Esophagus muscularis mucosa (tissue), 4 donors: Measurements from ENCODE around the gene XXYLT1. TPM values are rescaled to one million over a fixed set of nuclear protein-coding genes. Genes with fewer than 3 reads are reported as not detected.

Source experiments
- DNase-seq: peaks from one replicate; pipeline ENCODE4 v3.0.0-alpha.2; 2017; ENCODE audit errors: extremely low spot score
- H3K27ac ChIP-seq, 4 donors: fragments of 200-600 bp; sonication (generic); replicated peaks in 1 of 4; 1 replicate in 3 of 4; 2 replicates in 1 of 4; pipeline ENCODE4 v1.5.1; 2016 to 2019; ENCODE audit warnings: mild to moderate bottlenecking in 1 of 4
- H3K27me3 ChIP-seq, 4 donors: fragments of 200-600 bp; sonication (generic); one replicate each; pipeline versions ENCODE4 v1.5.1 to v1.6.0; 2016 to 2019
- H3K36me3 ChIP-seq, 4 donors: fragments of 200-600 bp; sonication (generic); one replicate each; pipeline ENCODE4 v1.5.1; 2016 to 2019
- H3K4me1 ChIP-seq, 4 donors: fragments of 200-600 bp; sonication (generic); one replicate each; pipeline ENCODE4 v1.5.1; 2016 to 2019
- H3K4me3 ChIP-seq, 4 donors: fragments of 200-600 bp; sonication (generic); 1 replicate in 2 of 4; 2 replicates in 2 of 4; pipeline ENCODE4 v1.5.1; 2016 to 2019; ENCODE audit warnings: mild to moderate bottlenecking in 4 of 4, moderate library complexity in 1 of 4
- H3K9me3 ChIP-seq, 4 donors: fragments of 200-600 bp; sonication (generic); 1 replicate in 3 of 4; 2 replicates in 1 of 4; pipeline ENCODE4 v1.5.1; 2016 to 2019
- CTCF ChIP-seq, 3 experiments: fragments of 200-600 bp in 2 of 3; fragments of 450-650 bp in 1 of 3; sonication (generic) in 2 of 3; IDR thresholded peaks; one replicate each; pipeline ENCODE4 v1.5.1; 2017 to 2019; ENCODE audit warnings: antibody characterized with exemption in 3 of 3, mild to moderate bottlenecking in 2 of 3, moderate library complexity in 1 of 3
- EP300 ChIP-seq: sonication (generic); formaldehyde crosslinking; IDR thresholded peaks from one replicate; pipeline ENCODE4 v1.6.1; 2017; ENCODE audit warnings: antibody characterized with exemption
- POLR2A ChIP-seq: fragments of 450-650 bp; IDR thresholded peaks from one replicate; pipeline ENCODE4 v1.6.1; 2017; ENCODE audit warnings: antibody characterized with exemption, moderate library complexity, mild to moderate bottlenecking, low read depth
- POLR2AphosphoS5 ChIP-seq, 2 donors: sonication (generic); formaldehyde crosslinking; IDR thresholded peaks; one replicate each; pipeline ENCODE4 v1.6.1; 2017; ENCODE audit warnings: antibody characterized with exemption in 2 of 2
- WGBS: methylation state at CpG from one replicate; pipeline ENCODE4 v1.1.5; 2018; 5-methylcytosine and 5-hydroxymethylcytosine counted together
- intact Hi-C: fragments of 100-400 bp; cut with DNase I; formaldehyde crosslinking; loops from one replicate; pipeline ENCODE4 v1.15.1; 2023
- total RNA-seq, 4 donors: library from RNA; depleted of rRNA; stranded (reverse); fragments of >200 nt; gene quantifications; one replicate each; pipeline versions ENCODE4 v1.1.0 to v1.2.1, GENCODE V29; 2016

The XXYLT1 gene
- total RNA-seq, 4 donors from 2014 or later, result 8.8 to 18.5 (median 13.9) TPM

- Histone ChIP-seq H3K27me3 (no peaks in the 10 kb centered on the region), H3K36me3 (no peaks in the 10 kb centered on the region), H3K9me3 (no peaks in the 10 kb centered on the region), H3K4me3 (no peak overlapping the region), H3K4me1 (peaks cover 35 to 50% (median 41%) of the 10 kb centered on the region in 4 donors), H3K27ac (peak overlapping the region; percentile 58 to 79 (median 65))
- DNase-seq, result no peak
- intact Hi-C loops, result no loop called here
- peak; percentile 35 to 66 for TF ChIP-seq POLR2AphosphoS5 (IDR thresholded peaks at IDR 0.05)
- TF ChIP-seq CTCF (IDR thresholded peaks at IDR 0.05), result no peak
- peak; percentile 68 for TF ChIP-seq EP300
- TF ChIP-seq POLR2A, result no peak
- WGBS, result 71% methylated on average over 13 of the region's 14 CpGs
Measured at GRCh38 chr3:195160257-195160898, 110.6 kb downstream of the XXYLT1 start.

- intact Hi-C loops, result no loop called here
- no peaks in the 10 kb centered on the region for H3K27me3 ChIP-seq
- no peak for DNase-seq
- peak overlapping the region; percentile 58 to 79 (median 65) for H3K27ac ChIP-seq
- H3K36me3 ChIP-seq, result no peaks in the 10 kb centered on the region
- no peaks in the 10 kb centered on the region for H3K9me3 ChIP-seq
- WGBS, result 74% methylated on average over 6 of the region's 6 CpGs
- TF ChIP-seq CTCF (IDR thresholded peaks at IDR 0.05), result no peak
- TF ChIP-seq POLR2AphosphoS5 (IDR thresholded peaks at IDR 0.05), result no peak
- TF ChIP-seq POLR2A, result no peak
- no peak for TF ChIP-seq EP300
- H3K4me1 ChIP-seq, result peaks cover 41 to 55% (median 47%) of the 10 kb centered on the region in 4 donors
- H3K4me3 ChIP-seq, result no peak overlapping the region
Measured at GRCh38 chr3:195159814-195160165, 111.2 kb downstream of the XXYLT1 start.

- H3K9me3 ChIP-seq, result no peaks in the 10 kb centered on the region
- intact Hi-C loops, result no loop called here
- no peak for DNase-seq
- peaks cover 46 to 61% (median 52%) of the 10 kb centered on the region in 4 donors for H3K4me1 ChIP-seq
- H3K4me3 ChIP-seq, result no peak overlapping the region
- H3K27me3 ChIP-seq, result no peaks in the 10 kb centered on the region
- H3K36me3 ChIP-seq, result no peaks in the 10 kb centered on the region
- peak overlapping the region; percentile 58 to 79 (median 65) for H3K27ac ChIP-seq
- WGBS, result 95% methylated on average over 9 of the region's 10 CpGs
- no peak for TF ChIP-seq CTCF (IDR thresholded peaks at IDR 0.05)
- no peak for TF ChIP-seq EP300
- TF ChIP-seq POLR2A, result no peak
- no peak for TF ChIP-seq POLR2AphosphoS5 (IDR thresholded peaks at IDR 0.05)
Measured at GRCh38 chr3:195159117-195159813, 111.7 kb downstream of the XXYLT1 start.

- Histone ChIP-seq H3K36me3 (no peaks in the 10 kb centered on the region), H3K27me3 (no peaks in the 10 kb centered on the region), H3K9me3 (no peaks in the 10 kb centered on the region), H3K27ac (peak overlapping the region in 1 of 4 donors; percentile 88), H3K4me3 (no peak overlapping the region), H3K4me1 (peaks cover 63 to 76% (median 71%) of the 10 kb centered on the region in 4 donors)
- no peak for TF ChIP-seq POLR2AphosphoS5 (IDR thresholded peaks at IDR 0.05)
- no peak for TF ChIP-seq EP300
- no peak for TF ChIP-seq POLR2A
- TF ChIP-seq CTCF (IDR thresholded peaks at IDR 0.05), result no peak
- no peak for DNase-seq
- WGBS, result 83% methylated on average over 20 of the region's 20 CpGs
- intact Hi-C loops, result no loop called here
Measured at GRCh38 chr3:195156286-195156890, 114.6 kb downstream of the XXYLT1 start.
